WTC11 (cell line): ENCODE measurements around the gene FSHR. TPM values are rescaled to one million over a fixed set of nuclear protein-coding genes. Genes with fewer than 3 reads are reported as not detected.

Experiments
- CREB1 ChIP-seq: sonication (generic); formaldehyde crosslinking; IDR thresholded peaks from 2 replicates; pipeline ENCODE4 v1.8.0; 2023; ENCODE audit warnings: mild to moderate bottlenecking, missing genetic modification reagents
- ESRRA ChIP-seq: sonication (generic); formaldehyde crosslinking; IDR thresholded peaks from 2 replicates; pipeline ENCODE4 v1.8.1; 2022; ENCODE audit warnings: mild to moderate bottlenecking, missing genetic modification reagents, borderline replicate concordance
- NFYB ChIP-seq: sonication (generic); formaldehyde crosslinking; conservative IDR thresholded peaks from 2 replicates; pipeline ENCODE4 v1.8.0; 2022; ENCODE audit warnings: low read depth, missing genetic modification reagents
- ZNF263 ChIP-seq: sonication (generic); formaldehyde crosslinking; IDR thresholded peaks from 2 replicates; pipeline ENCODE4 v1.8.1; 2022; ENCODE audit warnings: low read depth, mild to moderate bottlenecking, moderate library complexity, missing genetic modification reagents
- microRNA-seq: library from miRNA; unstranded; fragments of <30 nt; microRNA quantifications from one replicate; pipeline ENCODE4 v1.2.0, GENCODE V29; 2022; ENCODE audit warnings: borderline number of aligned reads
- total RNA-seq: library from RNA; stranded (reverse); gene quantifications from 3 replicates; pipeline ENCODE4 v1.2.3, GENCODE V29; 2021
- TF ChIP-seq, protein P1 (sequence below): sonication (generic); formaldehyde crosslinking; IDR thresholded peaks from 2 replicates; pipeline ENCODE4 v1.8.0; 2023; ENCODE audit warnings: missing genetic modification reagents, mild to moderate bottlenecking, borderline replicate concordance
- TF ChIP-seq, protein P2 (sequence below): fragments of 250-450 bp; sonication (Bioruptor Pico); IDR thresholded peaks from 2 replicates; pipeline ENCODE4 v1.9.0; 2021; ENCODE audit warnings: mild to moderate bottlenecking
- TF ChIP-seq, protein P3 (sequence below): sonication (generic); formaldehyde crosslinking; IDR thresholded peaks from 2 replicates; pipeline ENCODE4 v1.8.0; 2023; ENCODE audit warnings: missing genetic modification reagents

FSHR gene
- total RNA-seq, 1 experiment from 2014 or later = not detected

DNA sequence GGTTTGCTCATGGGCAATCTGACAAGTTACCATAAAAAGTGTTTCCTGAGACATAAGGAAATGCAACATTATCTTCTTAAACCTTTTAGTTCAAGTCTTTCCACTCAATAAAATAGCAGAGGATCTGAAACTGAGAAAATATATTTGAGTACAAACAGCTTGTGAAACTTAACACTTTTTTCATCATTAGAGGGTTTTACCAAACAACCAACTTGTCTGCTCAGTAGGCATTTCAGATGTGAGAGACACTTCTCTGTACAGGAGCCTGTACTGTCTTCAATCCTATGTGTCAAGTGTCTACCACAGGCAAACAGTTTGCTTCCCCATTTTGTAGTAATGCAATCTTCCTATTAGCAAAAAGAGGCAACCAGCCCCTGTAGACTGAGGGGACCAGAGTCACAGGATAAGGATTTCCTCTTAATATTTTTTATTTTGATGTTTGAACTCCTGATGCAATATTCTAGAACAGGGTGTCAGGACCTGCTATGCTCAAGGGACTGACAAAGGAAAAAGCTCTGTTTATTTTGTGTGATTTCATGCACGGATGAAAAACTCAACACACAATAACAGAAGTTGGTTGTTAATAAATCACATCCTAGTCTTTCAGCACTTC lies 239.7 kb downstream of the FSHR start (continued):
- TF ChIP-seq, protein P1, sequence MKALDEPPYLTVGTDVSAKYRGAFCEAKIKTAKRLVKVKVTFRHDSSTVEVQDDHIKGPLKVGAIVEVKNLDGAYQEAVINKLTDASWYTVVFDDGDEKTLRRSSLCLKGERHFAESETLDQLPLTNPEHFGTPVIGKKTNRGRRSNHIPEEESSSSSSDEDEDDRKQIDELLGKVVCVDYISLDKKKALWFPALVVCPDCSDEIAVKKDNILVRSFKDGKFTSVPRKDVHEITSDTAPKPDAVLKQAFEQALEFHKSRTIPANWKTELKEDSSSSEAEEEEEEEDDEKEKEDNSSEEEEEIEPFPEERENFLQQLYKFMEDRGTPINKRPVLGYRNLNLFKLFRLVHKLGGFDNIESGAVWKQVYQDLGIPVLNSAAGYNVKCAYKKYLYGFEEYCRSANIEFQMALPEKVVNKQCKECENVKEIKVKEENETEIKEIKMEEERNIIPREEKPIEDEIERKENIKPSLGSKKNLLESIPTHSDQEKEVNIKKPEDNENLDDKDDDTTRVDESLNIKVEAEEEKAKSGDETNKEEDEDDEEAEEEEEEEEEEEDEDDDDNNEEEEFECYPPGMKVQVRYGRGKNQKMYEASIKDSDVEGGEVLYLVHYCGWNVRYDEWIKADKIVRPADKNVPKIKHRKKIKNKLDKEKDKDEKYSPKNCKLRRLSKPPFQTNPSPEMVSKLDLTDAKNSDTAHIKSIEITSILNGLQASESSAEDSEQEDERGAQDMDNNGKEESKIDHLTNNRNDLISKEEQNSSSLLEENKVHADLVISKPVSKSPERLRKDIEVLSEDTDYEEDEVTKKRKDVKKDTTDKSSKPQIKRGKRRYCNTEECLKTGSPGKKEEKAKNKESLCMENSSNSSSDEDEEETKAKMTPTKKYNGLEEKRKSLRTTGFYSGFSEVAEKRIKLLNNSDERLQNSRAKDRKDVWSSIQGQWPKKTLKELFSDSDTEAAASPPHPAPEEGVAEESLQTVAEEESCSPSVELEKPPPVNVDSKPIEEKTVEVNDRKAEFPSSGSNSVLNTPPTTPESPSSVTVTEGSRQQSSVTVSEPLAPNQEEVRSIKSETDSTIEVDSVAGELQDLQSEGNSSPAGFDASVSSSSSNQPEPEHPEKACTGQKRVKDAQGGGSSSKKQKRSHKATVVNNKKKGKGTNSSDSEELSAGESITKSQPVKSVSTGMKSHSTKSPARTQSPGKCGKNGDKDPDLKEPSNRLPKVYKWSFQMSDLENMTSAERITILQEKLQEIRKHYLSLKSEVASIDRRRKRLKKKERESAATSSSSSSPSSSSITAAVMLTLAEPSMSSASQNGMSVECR = no peak
- TF ChIP-seq ZNF263 (CRISPR knock-in tag) (no peak), ESRRA (no peak), NFYB (CRISPR knock-in tag) (no peak), CREB1 (CRISPR knock-in tag) (no peak)
- TF ChIP-seq, protein P2, sequence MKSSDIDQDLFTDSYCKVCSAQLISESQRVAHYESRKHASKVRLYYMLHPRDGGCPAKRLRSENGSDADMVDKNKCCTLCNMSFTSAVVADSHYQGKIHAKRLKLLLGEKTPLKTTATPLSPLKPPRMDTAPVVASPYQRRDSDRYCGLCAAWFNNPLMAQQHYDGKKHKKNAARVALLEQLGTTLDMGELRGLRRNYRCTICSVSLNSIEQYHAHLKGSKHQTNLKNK (CRISPR knock-in tag) = no peak
- TF ChIP-seq, protein P3, sequence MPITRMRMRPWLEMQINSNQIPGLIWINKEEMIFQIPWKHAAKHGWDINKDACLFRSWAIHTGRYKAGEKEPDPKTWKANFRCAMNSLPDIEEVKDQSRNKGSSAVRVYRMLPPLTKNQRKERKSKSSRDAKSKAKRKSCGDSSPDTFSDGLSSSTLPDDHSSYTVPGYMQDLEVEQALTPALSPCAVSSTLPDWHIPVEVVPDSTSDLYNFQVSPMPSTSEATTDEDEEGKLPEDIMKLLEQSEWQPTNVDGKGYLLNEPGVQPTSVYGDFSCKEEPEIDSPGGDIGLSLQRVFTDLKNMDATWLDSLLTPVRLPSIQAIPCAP (CRISPR knock-in tag) = no peak
- TF ChIP-seq, all 79 proteins: peak for 0

Small RNA genes within 50 kb of the gene (microRNA-seq; reads per million reads assigned to microRNA genes)
- not detected for gene MIR548BA
